GM12878 (cell line): ENCODE measurements around the gene FHL3. TPM values are rescaled to one million over a fixed set of nuclear protein-coding genes. Genes with fewer than 3 reads are reported as not detected.

Experiments used
- BACH1 ChIP-seq: fragments of 450-650 bp; IDR thresholded peaks from 2 replicates; pipeline ENCODE4 v1.6.1; 2017; ENCODE audit warnings: mild to moderate bottlenecking, borderline replicate concordance
- BCL3 ChIP-seq: IDR thresholded peaks from 2 replicates; pipeline ENCODE4 v1.6.1; 2011; ENCODE audit warnings: borderline replicate concordance, low read depth, mild to moderate bottlenecking, moderate library complexity, low read length; ENCODE audit not compliant: insufficient read depth, poor library complexity, severe bottlenecking
- CHD1 ChIP-seq: IDR thresholded peaks from 2 replicates; pipeline ENCODE4 v1.6.1; 2012; ENCODE audit warnings: low read depth, low read length, improper control_type of control experiment
- CTCF ChIP-seq, 3 experiments: IDR thresholded peaks in 2 of 3; conservative IDR thresholded peaks in 1 of 3; 2 replicates each; pipeline ENCODE4 v1.5.1; 2011; ENCODE audit warnings: low read depth in 3 of 3, low read length in 3 of 3, mild to moderate bottlenecking in 3 of 3, control low read depth in 2 of 3, moderate library complexity in 2 of 3, inconsistent platforms in 1 of 3, mixed read lengths in 1 of 3; ENCODE audit not compliant: control insufficient read depth in 2 of 3, insufficient read depth in 1 of 3; ENCODE audit errors: extremely low read depth in 1 of 3
- MAX ChIP-seq: IDR thresholded peaks from 2 replicates; pipeline ENCODE4 v1.6.1; 2012; ENCODE audit warnings: low read depth, low read length, improper control_type of control experiment
- MEF2A ChIP-seq: IDR thresholded peaks from 2 replicates; pipeline ENCODE4 v1.6.1; 2011; ENCODE audit warnings: low read depth, mild to moderate bottlenecking, low read length, moderate library complexity; ENCODE audit not compliant: insufficient read depth
- NBN ChIP-seq: fragments of 450-650 bp; IDR thresholded peaks from 2 replicates; pipeline ENCODE4 v1.6.1; 2016
- NFIC ChIP-seq: IDR thresholded peaks from 2 replicates; pipeline ENCODE4 v1.6.1; 2012; ENCODE audit warnings: low read depth, mild to moderate bottlenecking, inconsistent platforms, low read length, moderate library complexity
- PAX5 ChIP-seq: IDR thresholded peaks from 2 replicates; pipeline ENCODE4 v1.6.1; 2011; ENCODE audit warnings: low read depth, low read length, borderline replicate concordance
- POLR2AphosphoS2 ChIP-seq: IDR thresholded peaks from 2 replicates; pipeline ENCODE4 v1.6.1; 2011; ENCODE audit warnings: low read depth, mild to moderate bottlenecking, low read length, improper control_type of control experiment, moderate library complexity
- RBBP5 ChIP-seq: fragments of 200-600 bp; sonication (generic); conservative IDR thresholded peaks from 2 replicates; pipeline ENCODE4 v1.6.1; 2016
- RELA ChIP-seq: fragments of 450-650 bp; IDR thresholded peaks from 2 replicates; pipeline ENCODE4 v1.8.0; 2014; ENCODE audit warnings: borderline replicate concordance; ENCODE audit not compliant: partially characterized antibody
- SUPT20H ChIP-seq: IDR thresholded peaks from 2 replicates; pipeline ENCODE4 v1.6.1; 2011; ENCODE audit warnings: low read depth, mild to moderate bottlenecking, low read length, moderate library complexity, borderline replicate concordance; ENCODE audit not compliant: control insufficient read depth
- TCF7 ChIP-seq: IDR thresholded peaks from 2 replicates; pipeline ENCODE4 v1.6.1; 2014; ENCODE audit warnings: antibody characterized with exemption, borderline replicate concordance
- ZSCAN29 ChIP-seq: fragments of 450-650 bp; IDR thresholded peaks from 2 replicates; pipeline ENCODE4 v1.6.1; 2017; ENCODE audit warnings: mild to moderate bottlenecking, moderate library complexity
- polyA plus RNA-seq, 11 experiments: library from polyadenylated mRNA; depleted of rRNA in 4 of 11; unstranded in 6 of 11; stranded (reverse) in 5 of 11; fragments of >200 nt; fragmentation: Nextera tagmentation in 4 of 11; fragmentation: Illumina TruSeq in 1 of 11; extraction: Ambion mirVana in 4 of 11; extraction: Trizol in 1 of 11; gene quantifications; 1 replicate in 1 of 11; 2 replicates in 10 of 11; pipeline versions ENCODE4 v1.2.1 to v1.2.3, GENCODE V29; 2011 to 2016; ENCODE audit warnings: inconsistent platforms in 2 of 11, missing spikeins in 2 of 11, low read depth in 1 of 11
- total RNA-seq, 4 experiments: library from RNA; depleted of rRNA in 3 of 4; stranded (reverse); fragments of >200 nt in 3 of 4; fragmentation: Illumina TruSeq in 1 of 4; extraction: Trizol in 1 of 4; gene quantifications; 2 replicates each; pipeline versions ENCODE4 v1.2.1 to v1.2.3, GENCODE V29; 2013 to 2021
- TF ChIP-seq, protein P1 (sequence below): fragments of 450-650 bp; IDR thresholded peaks from 2 replicates; pipeline ENCODE4 v1.6.1; 2017; ENCODE audit warnings: mild to moderate bottlenecking, low read depth, inconsistent platforms; ENCODE audit not compliant: poor library complexity, severe bottlenecking
- TF ChIP-seq, protein P2 (sequence below): IDR thresholded peaks from 2 replicates; pipeline ENCODE4 v1.6.1; 2012; ENCODE audit warnings: low read depth, low read length, improper control_type of control experiment
- TF ChIP-seq, protein P3 (sequence below): fragments of 450-650 bp; IDR thresholded peaks from 2 replicates; pipeline ENCODE4 v1.6.1; 2016; ENCODE audit warnings: mild to moderate bottlenecking, moderate library complexity, borderline replicate concordance

FHL3 gene
- total and polyA plus RNA-seq, 10 of the 15 experiments (the other 5 are each of a cell fraction or from before 2014, with no cell fraction given), result 0.26 to 13.9 (median 7.9) TPM

DNA sequence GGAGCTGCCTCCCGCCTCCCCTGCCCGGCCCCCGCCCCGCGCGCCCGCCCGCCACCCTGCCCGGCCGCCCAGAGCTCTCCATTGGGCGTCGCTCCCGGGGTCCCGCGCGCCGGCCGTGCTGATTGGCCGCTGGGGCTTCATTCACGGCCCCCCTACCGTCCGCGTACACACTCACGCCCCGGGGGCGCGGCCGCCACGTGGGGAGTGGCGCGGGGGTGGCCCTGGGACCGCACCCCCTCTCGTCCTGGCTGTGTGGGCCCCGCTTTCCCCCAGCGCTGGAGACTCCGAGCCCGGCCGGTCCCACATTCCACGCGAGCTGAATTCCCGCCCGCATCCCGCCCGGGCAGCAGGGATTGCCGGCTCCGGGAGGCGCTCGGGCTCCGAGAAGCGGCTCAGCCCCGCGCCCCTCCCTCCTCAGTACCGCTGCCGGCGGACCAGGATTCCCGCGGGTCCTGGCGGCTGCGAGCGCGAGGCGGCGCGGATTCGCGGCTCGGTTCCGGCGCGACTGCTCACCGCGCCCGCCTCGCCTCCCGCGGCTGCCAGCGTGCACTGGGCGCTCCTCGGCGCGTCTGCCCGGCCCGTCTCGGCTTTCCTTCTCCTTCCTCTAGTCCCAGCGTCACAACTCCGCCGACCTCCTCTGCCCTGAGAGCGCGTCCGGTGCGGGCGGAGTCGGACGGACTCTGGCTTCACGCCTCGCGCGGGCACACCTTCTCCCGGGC is 41.7 kb upstream of the FHL3 start (continued):
- TF ChIP-seq, protein P1, sequence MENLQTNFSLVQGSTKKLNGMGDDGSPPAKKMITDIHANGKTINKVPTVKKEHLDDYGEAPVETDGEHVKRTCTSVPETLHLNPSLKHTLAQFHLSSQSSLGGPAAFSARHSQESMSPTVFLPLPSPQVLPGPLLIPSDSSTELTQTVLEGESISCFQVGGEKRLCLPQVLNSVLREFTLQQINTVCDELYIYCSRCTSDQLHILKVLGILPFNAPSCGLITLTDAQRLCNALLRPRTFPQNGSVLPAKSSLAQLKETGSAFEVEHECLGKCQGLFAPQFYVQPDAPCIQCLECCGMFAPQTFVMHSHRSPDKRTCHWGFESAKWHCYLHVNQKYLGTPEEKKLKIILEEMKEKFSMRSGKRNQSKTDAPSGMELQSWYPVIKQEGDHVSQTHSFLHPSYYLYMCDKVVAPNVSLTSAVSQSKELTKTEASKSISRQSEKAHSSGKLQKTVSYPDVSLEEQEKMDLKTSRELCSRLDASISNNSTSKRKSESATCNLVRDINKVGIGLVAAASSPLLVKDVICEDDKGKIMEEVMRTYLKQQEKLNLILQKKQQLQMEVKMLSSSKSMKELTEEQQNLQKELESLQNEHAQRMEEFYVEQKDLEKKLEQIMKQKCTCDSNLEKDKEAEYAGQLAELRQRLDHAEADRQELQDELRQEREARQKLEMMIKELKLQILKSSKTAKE, result no peak
- TF ChIP-seq SUPT20H, result no peak
- no peak for TF ChIP-seq MEF2A
- TF ChIP-seq RBBP5, result no peak
- no peak for TF ChIP-seq PAX5
- 0 out of 2 replicates have a peak, but pooled peaks have one; percentile 16 for TF ChIP-seq BACH1
- no peak for TF ChIP-seq RELA
- no peak for TF ChIP-seq POLR2AphosphoS2
- peak; percentile 50; the same call in 1 of the 2 replicates for TF ChIP-seq MAX
- no peak for TF ChIP-seq NFIC
- TF ChIP-seq, protein P2, sequence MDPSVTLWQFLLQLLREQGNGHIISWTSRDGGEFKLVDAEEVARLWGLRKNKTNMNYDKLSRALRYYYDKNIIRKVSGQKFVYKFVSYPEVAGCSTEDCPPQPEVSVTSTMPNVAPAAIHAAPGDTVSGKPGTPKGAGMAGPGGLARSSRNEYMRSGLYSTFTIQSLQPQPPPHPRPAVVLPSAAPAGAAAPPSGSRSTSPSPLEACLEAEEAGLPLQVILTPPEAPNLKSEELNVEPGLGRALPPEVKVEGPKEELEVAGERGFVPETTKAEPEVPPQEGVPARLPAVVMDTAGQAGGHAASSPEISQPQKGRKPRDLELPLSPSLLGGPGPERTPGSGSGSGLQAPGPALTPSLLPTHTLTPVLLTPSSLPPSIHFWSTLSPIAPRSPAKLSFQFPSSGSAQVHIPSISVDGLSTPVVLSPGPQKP, result no peak
- no peak for TF ChIP-seq TCF7
- no peak for TF ChIP-seq BCL3
- no peak for TF ChIP-seq CTCF (IDR thresholded peaks at IDR 0.05 in 2 of 3, conservative IDR thresholded peaks at IDR 0.05 in 1 of 3; ENCODE audit: control insufficient read depth in 2 of 3, extremely low read depth in 1 of 3, insufficient read depth in 1 of 3, low read depth in 3 of 3, low read length in 3 of 3)
- TF ChIP-seq, protein P3, sequence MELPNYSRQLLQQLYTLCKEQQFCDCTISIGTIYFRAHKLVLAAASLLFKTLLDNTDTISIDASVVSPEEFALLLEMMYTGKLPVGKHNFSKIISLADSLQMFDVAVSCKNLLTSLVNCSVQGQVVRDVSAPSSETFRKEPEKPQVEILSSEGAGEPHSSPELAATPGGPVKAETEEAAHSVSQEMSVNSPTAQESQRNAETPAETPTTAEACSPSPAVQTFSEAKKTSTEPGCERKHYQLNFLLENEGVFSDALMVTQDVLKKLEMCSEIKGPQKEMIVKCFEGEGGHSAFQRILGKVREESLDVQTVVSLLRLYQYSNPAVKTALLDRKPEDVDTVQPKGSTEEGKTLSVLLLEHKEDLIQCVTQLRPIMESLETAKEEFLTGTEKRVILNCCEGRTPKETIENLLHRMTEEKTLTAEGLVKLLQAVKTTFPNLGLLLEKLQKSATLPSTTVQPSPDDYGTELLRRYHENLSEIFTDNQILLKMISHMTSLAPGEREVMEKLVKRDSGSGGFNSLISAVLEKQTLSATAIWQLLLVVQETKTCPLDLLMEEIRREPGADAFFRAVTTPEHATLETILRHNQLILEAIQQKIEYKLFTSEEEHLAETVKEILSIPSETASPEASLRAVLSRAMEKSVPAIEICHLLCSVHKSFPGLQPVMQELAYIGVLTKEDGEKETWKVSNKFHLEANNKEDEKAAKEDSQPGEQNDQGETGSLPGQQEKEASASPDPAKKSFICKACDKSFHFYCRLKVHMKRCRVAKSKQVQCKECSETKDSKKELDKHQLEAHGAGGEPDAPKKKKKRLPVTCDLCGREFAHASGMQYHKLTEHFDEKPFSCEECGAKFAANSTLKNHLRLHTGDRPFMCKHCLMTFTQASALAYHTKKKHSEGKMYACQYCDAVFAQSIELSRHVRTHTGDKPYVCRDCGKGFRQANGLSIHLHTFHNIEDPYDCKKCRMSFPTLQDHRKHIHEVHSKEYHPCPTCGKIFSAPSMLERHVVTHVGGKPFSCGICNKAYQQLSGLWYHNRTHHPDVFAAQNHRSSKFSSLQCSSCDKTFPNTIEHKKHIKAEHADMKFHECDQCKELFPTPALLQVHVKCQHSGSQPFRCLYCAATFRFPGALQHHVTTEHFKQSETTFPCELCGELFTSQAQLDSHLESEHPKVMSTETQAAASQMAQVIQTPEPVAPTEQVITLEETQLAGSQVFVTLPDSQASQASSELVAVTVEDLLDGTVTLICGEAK, result no peak
- no peak for TF ChIP-seq ZSCAN29
- no peak for TF ChIP-seq CHD1
- no peak for TF ChIP-seq NBN
